Suppressor macrophage treated with lipopolysaccharide for 1 hour (primary cell): ENCODE results near the gene MSI2.
A peak's percentile ranks its signal among the peaks of the same experiment; 100 is the strongest.

Experiments used
- DNase-seq, 3 donors: peaks; one replicate each; pipeline ENCODE4 v3.0.0-alpha.2; 2020 to 2022

The MSI2 gene

DNA sequence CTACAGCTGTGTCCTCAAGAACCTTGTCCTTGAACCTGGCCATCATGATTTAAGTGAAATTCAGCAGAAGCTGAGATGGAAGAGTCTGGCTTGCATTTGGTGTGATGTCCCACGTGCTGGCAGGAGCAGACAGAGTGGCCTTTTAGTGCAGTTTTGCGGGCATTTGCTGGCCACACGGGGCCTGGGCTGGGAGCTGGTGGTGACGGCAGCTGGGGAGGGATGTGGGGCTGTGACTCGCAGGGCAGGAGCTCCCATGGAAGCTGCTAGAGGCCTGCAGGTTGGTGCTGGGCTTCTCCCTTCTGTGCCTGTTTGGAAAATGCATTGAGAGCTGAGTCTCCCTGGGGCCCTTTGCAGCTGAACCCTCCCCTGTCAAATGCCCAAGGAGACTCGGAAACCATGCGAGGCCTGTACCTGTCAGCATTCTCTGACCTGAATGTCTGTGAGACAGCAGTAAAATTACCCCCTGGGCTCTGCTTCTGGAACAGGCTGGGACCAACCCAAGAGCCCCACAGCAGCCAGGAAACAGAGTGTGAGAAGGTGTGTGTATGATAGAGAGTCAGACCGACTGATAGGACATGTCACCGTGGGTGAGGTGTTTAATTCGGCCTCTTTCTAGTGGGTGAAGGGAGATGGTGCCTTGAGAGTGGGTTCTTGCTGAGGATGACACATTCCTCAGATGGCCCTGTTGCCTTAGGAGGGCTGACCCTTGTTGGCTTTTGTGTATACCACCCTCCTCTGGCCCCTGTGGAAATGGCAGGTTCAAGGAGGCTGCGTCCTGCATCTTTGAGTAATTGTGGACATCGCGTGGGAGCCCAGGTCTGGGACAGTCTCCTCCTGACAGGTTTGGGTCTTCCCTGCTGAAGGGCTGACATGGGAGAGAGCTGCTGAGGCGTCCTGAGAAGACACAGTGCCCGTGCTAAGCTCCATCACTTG, 145.5 kb downstream of the MSI2 start:
- no peak for DNase-seq

DNA sequence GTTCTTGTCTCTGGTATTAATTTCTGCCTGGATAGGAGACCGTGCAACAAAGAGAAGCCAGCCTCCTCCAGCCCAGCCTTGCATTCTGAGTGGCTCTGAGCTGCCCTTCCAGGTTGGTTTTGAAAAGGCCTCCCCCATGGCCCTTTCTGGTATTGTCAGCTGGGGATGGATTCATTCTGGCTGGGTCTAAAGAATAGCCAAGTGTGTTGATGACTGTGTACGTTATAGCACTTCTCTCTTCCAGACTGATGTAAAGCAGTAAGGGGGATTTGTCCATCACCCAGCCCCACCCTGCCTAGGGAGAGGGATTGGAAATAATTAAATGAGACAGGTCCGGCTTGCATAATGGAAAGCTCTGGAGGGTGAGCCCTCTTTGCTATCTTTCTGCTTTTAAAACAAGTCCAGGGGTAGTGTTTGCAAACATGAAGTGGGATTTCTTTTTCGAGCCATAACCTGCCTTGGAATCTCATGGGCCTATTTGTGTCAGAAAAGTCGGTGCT, 146.4 kb downstream of the MSI2 start:
- no peak for DNase-seq

DNA sequence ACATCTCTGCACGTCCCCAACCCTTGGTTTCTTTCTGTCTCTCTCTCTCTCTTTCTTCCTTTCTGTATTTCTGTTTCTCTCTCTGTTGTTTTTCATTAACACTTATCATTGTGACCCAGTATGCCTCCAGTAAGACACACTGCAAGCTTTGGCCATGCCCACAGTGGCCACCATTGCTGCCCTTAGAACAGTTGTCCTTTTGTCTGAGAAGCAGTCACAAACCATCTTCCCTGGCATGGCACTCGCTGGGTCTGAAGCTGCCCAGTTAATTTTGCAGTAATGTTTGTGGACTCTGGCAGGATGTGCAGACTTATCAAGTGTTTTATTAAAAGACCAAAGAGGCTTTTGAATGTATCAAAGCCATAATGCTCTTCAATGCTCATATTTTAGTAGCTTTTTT, 146.9 kb downstream of the MSI2 start:
- DNase-seq = no peak

DNA sequence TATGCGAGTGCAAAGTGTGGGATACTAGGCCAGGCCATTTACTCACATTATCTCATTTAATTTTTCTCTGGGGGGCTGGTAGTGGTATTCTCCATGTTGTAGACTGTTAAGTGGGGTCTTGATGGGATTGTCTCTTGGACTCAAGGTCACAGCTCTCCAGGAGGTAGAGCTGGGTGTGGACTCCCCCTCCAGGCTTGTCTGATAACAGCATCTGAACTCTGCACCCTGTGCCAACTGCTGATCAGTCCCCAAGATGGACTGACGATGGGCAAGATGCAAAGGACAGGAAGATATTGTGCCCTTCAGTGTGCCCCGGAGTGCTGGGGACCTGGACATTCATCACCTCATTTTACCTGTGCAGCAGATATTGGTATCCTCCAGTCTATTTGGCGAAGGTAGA, 147.8 kb downstream of the MSI2 start:
- no peak for DNase-seq

- DNase-seq = no peak
These were observed 148.6 kb downstream of the MSI2 start for GRCh38 chr17:57404795-57405490.

GRCh38 chr17:57405491-57406072, 149.3 kb downstream of the MSI2 start:
- DNase-seq = no peak

DNA sequence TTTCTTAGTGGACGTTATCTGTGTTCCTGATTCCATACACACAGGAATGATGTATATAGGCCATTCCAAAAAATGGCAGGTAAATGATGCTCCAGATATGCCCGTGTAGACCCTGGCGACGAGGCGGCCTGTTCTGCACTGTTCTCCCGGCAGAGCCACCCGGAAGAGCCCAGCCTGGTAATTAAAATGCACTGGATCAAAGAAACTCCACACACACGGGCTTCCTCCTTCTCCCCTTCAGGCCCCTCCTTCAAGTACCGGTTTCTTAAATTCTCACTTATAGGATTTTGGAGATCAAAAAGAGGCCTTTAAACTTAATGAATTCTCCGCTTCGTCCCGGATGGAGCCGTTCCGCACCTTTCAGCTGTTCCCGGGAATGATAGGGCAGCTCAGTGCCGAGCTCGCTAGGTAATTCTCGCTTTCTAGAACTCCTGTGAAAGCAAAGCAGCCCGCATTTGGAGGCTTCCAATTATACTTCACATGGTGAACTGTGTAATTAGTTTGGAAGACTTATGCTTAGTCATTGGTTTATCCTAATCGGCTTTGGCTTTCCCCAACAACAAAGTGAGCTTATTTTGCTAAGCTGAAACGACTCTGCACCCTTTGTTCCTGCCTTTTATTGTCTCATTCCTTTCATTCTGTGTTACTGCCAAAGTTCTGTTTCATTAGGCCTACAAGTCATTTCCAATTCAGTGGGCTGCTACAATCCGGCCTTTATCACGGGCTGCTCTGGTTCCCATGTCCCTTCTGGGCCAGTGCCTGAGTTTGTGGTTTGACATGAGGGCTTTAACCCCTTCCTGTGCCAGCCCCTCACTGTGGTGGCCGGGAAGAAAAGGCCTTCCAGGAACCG, 150.0 kb downstream of the MSI2 start:
- no peak for DNase-seq

DNA sequence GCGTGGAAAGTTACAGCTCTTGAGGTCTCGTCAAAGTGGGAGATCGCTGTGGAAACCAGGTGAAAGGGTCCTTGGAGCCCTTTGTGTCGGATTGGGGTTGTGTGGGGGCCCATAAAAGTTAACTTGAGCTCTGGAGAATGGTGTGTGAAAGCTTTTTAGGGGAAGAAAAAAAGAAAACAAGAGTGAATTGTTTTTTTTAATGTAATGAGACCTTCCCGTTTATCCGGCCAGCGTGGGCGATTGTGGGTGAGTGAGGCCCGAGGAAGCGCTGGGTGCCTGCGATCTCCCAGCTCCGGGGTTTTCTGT, 150.6 kb downstream of the MSI2 start:
- peak in 1 of 3 donors; percentile 39 for DNase-seq

- DNase-seq = no peak
These were observed 151.2 kb downstream of the MSI2 start for GRCh38 chr17:57407287-57408070.

DNA sequence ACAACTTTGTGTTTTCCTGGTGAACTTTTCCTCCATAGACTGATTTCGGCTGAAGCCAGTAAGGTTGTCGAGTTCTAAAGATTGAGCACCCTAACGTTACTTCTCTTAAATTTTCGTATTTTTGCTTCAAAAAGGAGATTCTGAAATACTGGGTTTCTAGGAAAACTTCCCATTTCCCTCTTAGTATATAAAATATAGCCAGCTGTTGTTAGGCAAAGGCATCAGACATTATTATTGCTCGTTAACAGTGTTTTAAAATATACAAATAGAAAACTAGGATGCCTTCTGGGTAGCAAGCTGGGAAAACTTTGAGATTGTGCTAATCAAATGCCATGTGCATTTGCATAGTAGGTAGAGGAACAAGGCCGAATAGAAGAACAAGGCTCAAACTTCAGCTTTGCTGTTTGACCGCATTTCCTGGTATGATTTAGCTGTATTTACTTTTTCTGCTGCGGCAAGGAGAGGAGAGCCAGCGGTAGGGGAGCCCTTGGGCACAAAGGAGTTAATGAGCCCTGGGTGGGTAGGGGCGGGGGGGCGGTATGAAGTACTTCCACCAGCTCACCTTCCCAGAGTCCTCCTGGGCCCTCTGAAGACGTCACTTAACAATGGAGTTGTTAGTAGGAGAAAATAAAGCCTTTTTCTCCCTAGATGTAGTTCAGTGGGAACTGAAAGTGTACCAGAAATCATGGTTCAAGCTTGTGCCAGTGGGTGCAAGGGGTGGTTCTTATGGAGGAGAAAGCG, 151.9 kb downstream of the MSI2 start:
- DNase-seq = peak; percentile 27 to 53 (median 46)

- no peak for DNase-seq
These were observed 153.8 kb downstream of the MSI2 start for GRCh38 chr17:57410169-57410568.

DNA sequence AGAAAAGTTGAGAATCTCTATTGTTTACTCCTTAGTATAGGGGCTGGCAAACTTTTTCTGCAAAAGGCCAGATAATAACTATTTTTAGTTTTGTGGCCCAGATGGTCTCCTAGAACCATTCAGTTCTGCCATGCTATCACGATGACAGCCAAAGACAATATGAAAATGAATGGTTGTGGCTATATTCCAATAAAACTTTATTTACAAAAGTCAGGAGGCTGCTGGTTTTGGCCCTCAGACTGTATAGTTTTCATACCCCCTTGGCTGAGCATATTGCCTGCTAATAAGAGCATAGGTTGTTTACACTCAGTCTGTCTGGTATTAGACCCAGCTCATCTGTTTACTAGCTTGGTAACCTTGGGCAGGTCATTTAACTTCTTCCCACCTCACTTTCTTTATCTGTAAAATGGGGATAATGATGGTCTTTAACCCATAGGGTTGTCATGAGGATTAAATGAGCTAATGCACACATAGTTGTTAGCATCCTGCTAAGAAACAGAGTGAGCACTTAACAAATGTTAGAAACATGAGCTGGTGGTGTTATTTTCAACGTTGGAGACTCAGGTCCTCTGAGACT, 156.3 kb downstream of the MSI2 start:
- DNase-seq = no peak

- DNase-seq = no peak
These were observed 157.7 kb downstream of the MSI2 start for GRCh38 chr17:57413848-57414651.

DNA sequence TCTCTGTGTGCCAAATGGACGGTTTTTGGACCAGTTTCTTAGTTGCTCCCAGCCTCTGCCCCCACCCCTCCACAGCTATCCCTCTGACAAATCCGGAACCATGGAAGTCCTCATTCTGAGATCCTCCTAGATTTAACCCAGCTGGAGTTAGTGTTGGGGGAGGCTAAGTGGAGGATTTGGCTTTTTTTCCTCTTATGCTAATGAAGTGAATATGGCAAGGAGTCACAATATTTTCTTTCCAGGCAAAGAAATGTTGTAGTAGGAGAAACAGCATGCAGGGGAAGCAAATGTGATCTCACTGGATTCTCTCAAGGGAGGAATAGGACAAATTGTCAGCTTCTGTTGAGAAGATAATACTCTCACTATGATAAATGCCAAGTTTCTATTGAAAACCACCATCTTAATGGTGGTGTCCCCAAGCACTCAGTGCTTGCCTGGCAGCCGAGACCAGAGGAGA, 159.5 kb downstream of the MSI2 start:
- no peak for DNase-seq

DNA sequence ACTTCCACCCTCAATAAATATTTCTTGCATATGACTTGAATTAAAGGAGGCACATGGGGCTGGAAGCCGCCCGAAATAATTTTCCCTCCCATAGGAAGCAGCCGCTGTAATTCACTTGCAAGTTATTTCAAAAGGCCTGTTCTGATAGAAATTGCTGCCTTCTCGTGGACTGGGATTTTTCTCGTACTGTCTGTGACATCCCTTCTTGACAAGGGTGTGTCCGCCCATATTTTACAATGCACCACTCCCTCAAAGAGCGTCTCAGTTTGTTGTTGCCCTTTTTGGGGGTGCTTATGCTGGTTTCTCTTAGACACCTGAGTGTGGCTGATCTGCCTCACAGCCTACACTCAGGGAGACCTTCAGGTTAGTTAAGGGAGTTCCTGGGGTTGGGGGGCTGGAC, 160.0 kb downstream of the MSI2 start:
- no peak for DNase-seq

GRCh38 chr17:57417956-57418355, 161.6 kb downstream of the MSI2 start:
- no peak for DNase-seq

DNA sequence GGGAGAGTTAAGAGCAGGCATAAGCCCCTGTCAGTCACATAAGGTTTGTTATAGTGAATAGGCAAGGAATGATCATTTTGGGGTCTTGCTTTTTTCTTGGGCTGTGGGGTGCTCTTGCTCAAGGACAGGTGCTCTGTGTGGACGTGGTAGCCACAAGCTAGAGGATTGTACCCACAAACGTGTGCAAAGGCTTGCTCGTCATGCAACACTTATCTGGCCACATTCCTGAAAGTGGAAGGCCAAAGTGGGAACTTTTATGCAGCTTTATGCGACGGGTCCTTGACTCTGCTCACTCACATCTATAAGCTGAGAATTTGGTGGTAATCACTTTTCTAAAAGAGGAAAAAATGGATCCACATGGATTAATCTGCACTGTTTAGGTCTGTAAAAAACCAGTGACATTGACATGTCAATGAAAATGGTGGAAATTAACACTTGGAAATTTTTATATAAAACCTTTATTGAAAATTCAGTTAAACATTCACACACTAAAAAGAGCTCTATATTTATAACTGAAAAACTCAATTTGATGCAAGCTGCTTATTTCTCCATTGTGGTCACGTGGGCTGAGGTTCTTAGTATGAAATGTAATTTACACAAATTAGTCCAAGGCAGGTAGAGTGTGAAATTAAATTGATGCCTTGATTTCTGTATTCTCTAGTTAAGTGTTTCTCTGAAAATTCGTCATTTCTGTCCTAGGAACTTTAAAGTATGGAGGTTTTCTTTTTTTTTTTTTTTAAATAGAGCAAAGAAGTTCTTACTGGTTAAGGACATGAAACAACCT, 162.3 kb downstream of the MSI2 start:
- DNase-seq = no peak

GRCh38 chr17:57419940-57420550, 163.7 kb downstream of the MSI2 start:
- no peak for DNase-seq
